HL-60 (cell line): ENCODE results near the gene FOS.
"Not testable (repeated sequence)": the region's sequence is repeated elsewhere in the genome, so short reads cannot be mapped to it uniquely, and the experiment has no call there.

ENCODE experiments used
- DNase-seq, 2 experiments: peaks; one replicate each; pipeline ENCODE4 v3.0.0-alpha.2; 2010 to 2020; ENCODE audit warnings: low read depth in 1 of 2, low spot score in 1 of 2
- H3K27ac ChIP-seq: fragments of 250-450 bp; sonication (Bioruptor Pico); replicated peaks from 2 replicates; pipeline ENCODE4 v1.5.1; 2020; ENCODE audit warnings: mild to moderate bottlenecking, moderate library complexity
- H3K27me3 ChIP-seq: fragments of 250-450 bp; sonication (Bioruptor Pico); 2 replicates; pipeline ENCODE4 v1.5.1; 2021; ENCODE audit warnings: mild to moderate bottlenecking, moderate library complexity; ENCODE audit not compliant: insufficient read depth, poor library complexity, severe bottlenecking
- H3K4me3 ChIP-seq: replicated peaks from 2 replicates; pipeline ENCODE4 v1.5.1; 2011; ENCODE audit warnings: mild to moderate bottlenecking, control low read depth, low read length; ENCODE audit not compliant: insufficient read depth
- GABPA ChIP-seq: IDR thresholded peaks from 2 replicates; pipeline ENCODE4 v1.6.1; 2012; ENCODE audit warnings: low read depth
- POLR2AphosphoS5 ChIP-seq: IDR thresholded peaks from 2 replicates; pipeline ENCODE4 v1.6.1; 2012; ENCODE audit warnings: low read depth
- SPI1 ChIP-seq: IDR thresholded peaks from 2 replicates; pipeline ENCODE4 v1.6.1; 2012; ENCODE audit warnings: low read depth, mild to moderate bottlenecking, borderline replicate concordance
- TF ChIP-seq, protein P1 (sequence below): IDR thresholded peaks from one replicate; pipeline ENCODE4 v1.5.1; 2011; ENCODE audit warnings: low read length, control low read depth, inconsistent platforms; ENCODE audit not compliant: insufficient read depth
- TF ChIP-seq, protein P2 (sequence below): IDR thresholded peaks from 2 replicates; pipeline ENCODE4 v1.6.1; 2012; ENCODE audit warnings: low read depth; ENCODE audit not compliant: insufficient replicate concordance

FOS gene

DNA sequence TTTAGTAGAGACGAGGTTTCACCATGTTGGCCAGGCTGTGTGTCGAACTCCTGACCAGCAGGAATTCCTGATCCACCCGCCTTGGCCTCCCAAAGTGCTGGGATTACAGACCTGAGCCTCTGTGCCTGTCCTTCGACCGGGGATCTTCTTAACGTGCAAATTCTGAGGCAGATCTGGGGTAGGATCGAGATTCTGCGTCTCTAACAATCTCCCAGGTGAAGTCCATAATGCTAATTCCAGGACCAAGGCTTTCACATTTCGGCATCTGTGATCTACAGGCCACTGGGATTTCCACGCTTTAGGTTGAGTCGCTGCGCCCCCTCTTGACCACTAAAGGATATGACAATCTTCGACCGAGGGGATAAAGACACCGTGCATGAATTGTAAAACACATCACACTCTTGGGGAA, 24.8 kb downstream of the FOS start:
- Histone ChIP-seq H3K27ac (peak overlapping the region; percentile 47), H3K27me3 (no peaks in the 10 kb centered on the region), H3K4me3 (no peak overlapping the region)
- TF ChIP-seq GABPA (no peak), POLR2AphosphoS5 (no peak), SPI1 (no peak)
- TF ChIP-seq, protein P1, sequence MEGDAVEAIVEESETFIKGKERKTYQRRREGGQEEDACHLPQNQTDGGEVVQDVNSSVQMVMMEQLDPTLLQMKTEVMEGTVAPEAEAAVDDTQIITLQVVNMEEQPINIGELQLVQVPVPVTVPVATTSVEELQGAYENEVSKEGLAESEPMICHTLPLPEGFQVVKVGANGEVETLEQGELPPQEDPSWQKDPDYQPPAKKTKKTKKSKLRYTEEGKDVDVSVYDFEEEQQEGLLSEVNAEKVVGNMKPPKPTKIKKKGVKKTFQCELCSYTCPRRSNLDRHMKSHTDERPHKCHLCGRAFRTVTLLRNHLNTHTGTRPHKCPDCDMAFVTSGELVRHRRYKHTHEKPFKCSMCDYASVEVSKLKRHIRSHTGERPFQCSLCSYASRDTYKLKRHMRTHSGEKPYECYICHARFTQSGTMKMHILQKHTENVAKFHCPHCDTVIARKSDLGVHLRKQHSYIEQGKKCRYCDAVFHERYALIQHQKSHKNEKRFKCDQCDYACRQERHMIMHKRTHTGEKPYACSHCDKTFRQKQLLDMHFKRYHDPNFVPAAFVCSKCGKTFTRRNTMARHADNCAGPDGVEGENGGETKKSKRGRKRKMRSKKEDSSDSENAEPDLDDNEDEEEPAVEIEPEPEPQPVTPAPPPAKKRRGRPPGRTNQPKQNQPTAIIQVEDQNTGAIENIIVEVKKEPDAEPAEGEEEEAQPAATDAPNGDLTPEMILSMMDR, result peak; percentile 14
- TF ChIP-seq, protein P2, sequence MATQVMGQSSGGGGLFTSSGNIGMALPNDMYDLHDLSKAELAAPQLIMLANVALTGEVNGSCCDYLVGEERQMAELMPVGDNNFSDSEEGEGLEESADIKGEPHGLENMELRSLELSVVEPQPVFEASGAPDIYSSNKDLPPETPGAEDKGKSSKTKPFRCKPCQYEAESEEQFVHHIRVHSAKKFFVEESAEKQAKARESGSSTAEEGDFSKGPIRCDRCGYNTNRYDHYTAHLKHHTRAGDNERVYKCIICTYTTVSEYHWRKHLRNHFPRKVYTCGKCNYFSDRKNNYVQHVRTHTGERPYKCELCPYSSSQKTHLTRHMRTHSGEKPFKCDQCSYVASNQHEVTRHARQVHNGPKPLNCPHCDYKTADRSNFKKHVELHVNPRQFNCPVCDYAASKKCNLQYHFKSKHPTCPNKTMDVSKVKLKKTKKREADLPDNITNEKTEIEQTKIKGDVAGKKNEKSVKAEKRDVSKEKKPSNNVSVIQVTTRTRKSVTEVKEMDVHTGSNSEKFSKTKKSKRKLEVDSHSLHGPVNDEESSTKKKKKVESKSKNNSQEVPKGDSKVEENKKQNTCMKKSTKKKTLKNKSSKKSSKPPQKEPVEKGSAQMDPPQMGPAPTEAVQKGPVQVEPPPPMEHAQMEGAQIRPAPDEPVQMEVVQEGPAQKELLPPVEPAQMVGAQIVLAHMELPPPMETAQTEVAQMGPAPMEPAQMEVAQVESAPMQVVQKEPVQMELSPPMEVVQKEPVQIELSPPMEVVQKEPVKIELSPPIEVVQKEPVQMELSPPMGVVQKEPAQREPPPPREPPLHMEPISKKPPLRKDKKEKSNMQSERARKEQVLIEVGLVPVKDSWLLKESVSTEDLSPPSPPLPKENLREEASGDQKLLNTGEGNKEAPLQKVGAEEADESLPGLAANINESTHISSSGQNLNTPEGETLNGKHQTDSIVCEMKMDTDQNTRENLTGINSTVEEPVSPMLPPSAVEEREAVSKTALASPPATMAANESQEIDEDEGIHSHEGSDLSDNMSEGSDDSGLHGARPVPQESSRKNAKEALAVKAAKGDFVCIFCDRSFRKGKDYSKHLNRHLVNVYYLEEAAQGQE, result no peak
- DNase-seq, result peak in 1 of 2 experiments; percentile 57

GRCh38 chr14:75306410-75306809, 27.8 kb downstream of the FOS start:
- not testable (repeated sequence) for H3K27ac ChIP-seq, H3K4me3 ChIP-seq, DNase-seq, H3K27me3 ChIP-seq

GRCh38 chr14:75306927-75307699, 28.5 kb downstream of the FOS start:
- no peak for TF ChIP-seq SPI1
- TF ChIP-seq, protein P2, result no peak
- no peak for TF ChIP-seq GABPA
- TF ChIP-seq POLR2AphosphoS5, result no peak
- TF ChIP-seq, protein P1, result no peak
- no peak overlapping the region for H3K4me3 ChIP-seq
- no peak overlapping the region for H3K27ac ChIP-seq
- no peaks in the 10 kb centered on the region for H3K27me3 ChIP-seq
- no peak for DNase-seq

- peak in 1 of 2 experiments; percentile 63 for DNase-seq
- no peak for TF ChIP-seq GABPA
- TF ChIP-seq, protein P1, result peak; percentile 45
- Histone ChIP-seq H3K4me3 (no peak overlapping the region), H3K27ac (no peak overlapping the region), H3K27me3 (no peaks in the 10 kb centered on the region)
Measured at GRCh38 chr14:75307700-75308379, 29.2 kb downstream of the FOS start.

DNA sequence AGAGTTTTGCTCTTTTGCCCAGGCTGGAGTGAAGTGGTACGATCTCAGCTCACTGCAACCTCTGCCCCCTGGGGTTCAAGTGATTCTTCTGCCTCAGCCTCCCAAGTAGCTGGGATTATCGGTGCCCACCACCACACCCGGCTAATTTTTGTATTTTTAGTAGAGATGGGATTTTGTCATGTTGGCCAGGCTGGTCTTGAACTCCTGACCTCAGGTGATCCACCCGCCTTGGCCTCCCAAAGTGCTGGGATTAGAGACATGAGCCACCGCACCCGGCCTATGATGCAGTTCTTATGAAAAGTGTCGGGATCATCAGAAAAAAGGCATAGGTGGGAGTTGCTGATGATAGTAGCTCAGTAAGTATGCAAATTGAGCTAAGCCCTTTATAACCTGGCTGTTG, 30.4 kb downstream of the FOS start:
- H3K27me3 ChIP-seq, H3K27ac ChIP-seq, H3K4me3 ChIP-seq, DNase-seq: not testable (repeated sequence)

DNA sequence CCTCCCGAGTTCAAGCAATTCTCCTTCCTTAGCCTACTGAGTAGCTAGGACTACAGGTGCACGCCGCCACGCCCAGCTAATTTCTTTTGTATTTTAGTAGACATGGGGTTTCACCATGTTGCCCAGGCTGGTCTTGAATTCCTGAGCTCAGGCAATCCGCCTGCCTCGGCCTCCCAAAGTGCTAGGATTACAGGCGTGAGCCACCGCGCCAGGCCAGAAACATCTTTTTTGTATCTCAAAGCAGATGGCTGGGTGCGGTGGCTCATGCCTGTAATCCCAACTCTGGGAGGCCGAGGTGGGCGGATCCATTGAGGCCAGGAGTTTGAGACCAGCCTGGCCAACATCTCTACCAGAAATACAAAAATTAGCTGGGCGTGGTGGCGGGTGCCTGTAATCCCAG, 30.9 kb downstream of the FOS start:
- not testable (repeated sequence) for H3K4me3 ChIP-seq, DNase-seq, H3K27ac ChIP-seq, H3K27me3 ChIP-seq
